GM06990 (cell line): ENCODE data around the gene IL1RAPL1.

Experiments used
- DNase-seq: peaks from one replicate; pipeline ENCODE4 v3.0.0-alpha.2; 2011; ENCODE audit not compliant: insufficient read length; ENCODE audit errors: extremely low read depth
- H3K27me3 ChIP-seq: replicated peaks from 2 replicates; pipeline ENCODE4 v1.6.0; 2011; ENCODE audit warnings: low read length; ENCODE audit not compliant: control insufficient read depth, insufficient read depth
- H3K36me3 ChIP-seq: 2 replicates; pipeline ENCODE4 v1.5.1; 2011; ENCODE audit warnings: low read length; ENCODE audit not compliant: control insufficient read depth, insufficient read depth
- H3K4me3 ChIP-seq: replicated peaks from 2 replicates; pipeline ENCODE4 v1.5.1; 2011; ENCODE audit warnings: low read depth, mild to moderate bottlenecking, control low read depth, low read length
- TF ChIP-seq, protein P1 (sequence below): IDR thresholded peaks from 2 replicates; pipeline ENCODE4 v1.5.1; 2011; ENCODE audit warnings: low read length, control low read depth, mild to moderate bottlenecking, inconsistent platforms; ENCODE audit not compliant: insufficient read depth, poor library complexity, severe bottlenecking

The IL1RAPL1 gene

DNA sequence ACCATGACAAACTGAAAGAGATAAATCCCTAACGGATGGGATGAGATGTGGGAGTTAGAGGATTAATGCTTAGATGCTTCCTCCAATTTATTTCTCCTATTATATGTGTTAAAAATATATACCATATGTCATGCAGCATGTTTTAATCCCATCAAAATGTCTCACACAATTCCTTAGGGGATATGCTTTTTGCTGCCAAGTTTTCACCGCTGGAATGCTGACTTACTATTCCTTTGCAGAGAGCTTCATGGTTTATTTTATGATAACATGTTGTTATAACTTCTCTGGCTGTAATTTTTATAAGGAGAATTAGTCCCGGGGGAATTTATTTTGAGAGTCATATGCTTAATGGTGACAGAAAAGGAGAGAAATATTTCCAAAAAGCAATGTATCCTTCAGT is 670.3 kb downstream of the IL1RAPL1 start:
- no peaks in the 10 kb centered on the region for H3K27me3 ChIP-seq
- no peak for DNase-seq
- TF ChIP-seq, protein P1, sequence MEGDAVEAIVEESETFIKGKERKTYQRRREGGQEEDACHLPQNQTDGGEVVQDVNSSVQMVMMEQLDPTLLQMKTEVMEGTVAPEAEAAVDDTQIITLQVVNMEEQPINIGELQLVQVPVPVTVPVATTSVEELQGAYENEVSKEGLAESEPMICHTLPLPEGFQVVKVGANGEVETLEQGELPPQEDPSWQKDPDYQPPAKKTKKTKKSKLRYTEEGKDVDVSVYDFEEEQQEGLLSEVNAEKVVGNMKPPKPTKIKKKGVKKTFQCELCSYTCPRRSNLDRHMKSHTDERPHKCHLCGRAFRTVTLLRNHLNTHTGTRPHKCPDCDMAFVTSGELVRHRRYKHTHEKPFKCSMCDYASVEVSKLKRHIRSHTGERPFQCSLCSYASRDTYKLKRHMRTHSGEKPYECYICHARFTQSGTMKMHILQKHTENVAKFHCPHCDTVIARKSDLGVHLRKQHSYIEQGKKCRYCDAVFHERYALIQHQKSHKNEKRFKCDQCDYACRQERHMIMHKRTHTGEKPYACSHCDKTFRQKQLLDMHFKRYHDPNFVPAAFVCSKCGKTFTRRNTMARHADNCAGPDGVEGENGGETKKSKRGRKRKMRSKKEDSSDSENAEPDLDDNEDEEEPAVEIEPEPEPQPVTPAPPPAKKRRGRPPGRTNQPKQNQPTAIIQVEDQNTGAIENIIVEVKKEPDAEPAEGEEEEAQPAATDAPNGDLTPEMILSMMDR: no peak
- H3K4me3 ChIP-seq: no peak overlapping the region
- no peaks in the 10 kb centered on the region for H3K36me3 ChIP-seq

GRCh38 chrX:29269390-29269789 is 682.1 kb downstream of the IL1RAPL1 start:
- Histone ChIP-seq H3K36me3 (no peaks in the 10 kb centered on the region), H3K4me3 (no peak overlapping the region), H3K27me3 (no peaks in the 10 kb centered on the region)
- TF ChIP-seq, protein P1: no peak
- DNase-seq: no peak

GRCh38 chrX:29274517-29274916 is 687.3 kb downstream of the IL1RAPL1 start:
- TF ChIP-seq, protein P1: no peak
- no peak for DNase-seq
- Histone ChIP-seq H3K4me3 (no peak overlapping the region), H3K27me3 (no peaks in the 10 kb centered on the region), H3K36me3 (no peaks in the 10 kb centered on the region)

GRCh38 chrX:29275928-29276327 is 688.7 kb downstream of the IL1RAPL1 start:
- no peaks in the 10 kb centered on the region for H3K27me3 ChIP-seq
- no peaks in the 10 kb centered on the region for H3K36me3 ChIP-seq
- TF ChIP-seq, protein P1: no peak
- no peak overlapping the region for H3K4me3 ChIP-seq
- no peak for DNase-seq

DNA sequence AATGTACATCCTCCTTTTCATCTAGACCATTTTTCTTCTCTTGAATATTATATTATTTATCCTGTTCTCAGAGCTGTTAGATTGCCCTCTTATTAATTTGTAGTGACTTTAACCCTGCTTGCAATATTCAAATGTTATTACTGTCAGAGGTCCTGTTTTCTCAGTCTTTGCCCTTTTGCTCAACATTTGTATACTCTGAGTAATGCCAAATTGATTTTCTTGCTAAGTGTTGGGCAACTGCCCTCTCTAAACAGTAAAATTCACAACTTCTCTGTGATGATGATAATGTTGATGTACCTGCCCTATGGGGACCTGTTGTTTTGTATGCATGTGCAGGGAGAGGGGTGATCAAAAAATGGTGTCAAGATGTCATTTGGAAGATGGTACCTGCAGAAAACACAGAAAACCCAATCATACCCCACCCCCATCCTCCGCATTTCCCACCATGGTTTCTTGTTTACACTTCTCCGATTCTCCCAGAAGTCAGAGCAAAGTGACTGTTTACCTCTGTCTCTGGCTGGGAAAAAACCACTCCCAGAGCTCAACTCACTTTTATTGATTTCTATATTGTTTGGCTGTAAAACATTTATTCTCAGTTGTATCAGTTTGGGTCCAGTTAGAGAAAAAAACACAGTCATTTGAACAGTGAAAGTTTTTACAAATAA is 694.0 kb downstream of the IL1RAPL1 start:
- TF ChIP-seq, protein P1: no peak
- Histone ChIP-seq H3K27me3 (no peaks in the 10 kb centered on the region), H3K36me3 (no peaks in the 10 kb centered on the region), H3K4me3 (no peak overlapping the region)
- DNase-seq: no peak

GRCh38 chrX:29285664-29286063 is 698.4 kb downstream of the IL1RAPL1 start:
- TF ChIP-seq, protein P1: no peak
- H3K36me3 ChIP-seq: no peaks in the 10 kb centered on the region
- H3K27me3 ChIP-seq: no peaks in the 10 kb centered on the region
- H3K4me3 ChIP-seq: no peak overlapping the region
- no peak for DNase-seq
